Duodenal mucosa (tissue), 2 donors: ENCODE data around the gene TNFAIP8.
A peak's percentile ranks its signal among the peaks of the same experiment; 100 is the strongest.

Experiments
- H3K27ac ChIP-seq: one replicate; pipeline ENCODE4 v1.7.0; 2013; ENCODE audit warnings: low read depth, low read length
- H3K27me3 ChIP-seq, 2 donors: one replicate each; pipeline ENCODE4 v1.7.0; 2013; ENCODE audit warnings: low read length in 2 of 2, control low read depth in 1 of 2; ENCODE audit not compliant: insufficient read depth in 2 of 2, control insufficient read depth in 1 of 2
- H3K36me3 ChIP-seq, 2 donors: one replicate each; pipeline ENCODE4 v1.7.0; 2013; ENCODE audit warnings: low read length in 2 of 2, control low read depth in 1 of 2; ENCODE audit not compliant: insufficient read depth in 2 of 2, control insufficient read depth in 1 of 2
- H3K4me1 ChIP-seq, 2 donors: one replicate each; pipeline ENCODE4 v1.7.0; 2013; ENCODE audit warnings: low read length in 2 of 2, control low read depth in 1 of 2; ENCODE audit not compliant: insufficient read depth in 2 of 2, control insufficient read depth in 1 of 2
- H3K4me3 ChIP-seq, 2 donors: one replicate each; pipeline ENCODE4 v1.7.0; 2013; ENCODE audit warnings: low read length in 2 of 2, low read depth in 1 of 2
- H3K9ac ChIP-seq, 2 donors: one replicate each; pipeline ENCODE4 v1.7.0; 2013; ENCODE audit warnings: low read length in 2 of 2, low read depth in 1 of 2
- H3K9me3 ChIP-seq, 2 donors: one replicate each; pipeline ENCODE4 v1.7.0; 2013; ENCODE audit warnings: low read length in 2 of 2, control low read depth in 1 of 2; ENCODE audit not compliant: control insufficient read depth in 1 of 2

The TNFAIP8 gene

DNA sequence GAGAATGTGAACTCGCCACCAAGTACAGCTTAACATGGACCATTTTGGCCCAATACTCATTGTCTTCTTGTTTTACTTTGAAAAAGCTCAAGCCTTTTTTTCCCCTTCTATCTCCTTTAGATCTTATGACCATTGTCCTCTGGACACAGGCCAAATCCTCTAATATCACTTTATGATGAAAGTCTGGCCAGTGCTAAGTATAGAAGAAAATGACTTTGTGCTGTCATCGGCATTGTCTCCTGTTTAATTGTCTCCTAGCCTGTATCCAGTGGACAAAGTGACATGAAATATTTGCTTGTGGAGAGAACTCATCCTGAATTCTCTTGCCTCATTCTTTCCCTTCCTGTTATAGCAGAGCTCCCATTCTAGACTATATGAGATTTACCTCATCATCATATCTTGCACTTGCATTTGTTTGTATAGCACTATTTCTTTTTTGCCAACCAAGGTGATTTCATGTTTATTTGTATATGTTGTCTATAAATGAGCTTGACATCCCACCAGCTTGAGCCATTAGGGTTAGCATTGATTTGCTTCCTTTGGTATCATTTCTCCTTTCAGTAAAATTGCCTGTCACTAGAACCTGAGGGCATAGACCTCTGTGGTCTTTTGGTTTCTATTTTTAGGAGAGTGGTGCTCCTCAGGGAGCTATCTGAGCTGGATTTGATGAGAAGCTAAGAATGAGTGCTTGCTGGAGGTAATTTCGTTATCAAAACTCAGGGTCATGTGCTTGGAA is 18.8 kb upstream of the TNFAIP8 start:
- no peak overlapping the region for H3K9ac ChIP-seq

GRCh38 chr5:119338326-119338946 is 17.4 kb upstream of the TNFAIP8 start:
- Histone ChIP-seq H3K27me3 (no peaks in the 10 kb centered on the region), H3K9me3 (no peaks in the 10 kb centered on the region), H3K27ac (no peak overlapping the region), H3K4me3 (no peak overlapping the region), H3K36me3 (no peaks in the 10 kb centered on the region), H3K9ac (no peak overlapping the region), H3K4me1 (peaks cover 40 to 52% of the 10 kb centered on the region in 2 donors)

More for the DNA sequence above, 18.8 kb upstream of the TNFAIP8 start:
- Histone ChIP-seq H3K4me1 (peaks cover 35 to 39% of the 10 kb centered on the region in 2 donors), H3K36me3 (no peaks in the 10 kb centered on the region), H3K9me3 (no peaks in the 10 kb centered on the region), H3K27me3 (no peaks in the 10 kb centered on the region), H3K4me3 (no peak overlapping the region), H3K27ac (no peak overlapping the region)

DNA sequence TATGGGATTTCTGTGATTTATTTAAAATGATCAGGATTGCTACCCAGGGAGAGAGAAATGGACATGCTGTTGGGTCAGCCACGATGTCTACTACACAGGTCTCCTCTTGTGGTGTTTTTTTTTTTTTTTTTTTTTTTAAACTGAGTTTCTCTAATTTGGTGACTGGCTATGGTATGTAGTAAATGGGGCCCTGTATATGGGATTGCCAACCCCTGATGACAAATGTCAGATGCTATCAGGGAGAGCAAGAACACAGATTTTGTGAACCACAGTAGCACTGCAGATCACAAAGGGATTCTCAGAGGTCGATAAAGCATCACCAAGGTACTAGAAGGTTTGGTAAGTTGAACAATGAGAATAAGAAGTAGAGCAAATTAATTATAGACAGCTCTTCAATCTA is 16.5 kb upstream of the TNFAIP8 start:
- Histone ChIP-seq H3K4me1 (peaks cover 49 to 60% of the 10 kb centered on the region in 2 donors), H3K27ac (no peak overlapping the region), H3K9ac (no peak overlapping the region), H3K4me3 (no peak overlapping the region), H3K27me3 (no peaks in the 10 kb centered on the region), H3K36me3 (no peaks in the 10 kb centered on the region), H3K9me3 (no peaks in the 10 kb centered on the region)

- no peaks in the 10 kb centered on the region for H3K27me3 ChIP-seq
- H3K4me1 ChIP-seq = peaks cover 50 to 61% of the 10 kb centered on the region in 2 donors
- H3K9ac ChIP-seq = no peak overlapping the region
- no peaks in the 10 kb centered on the region for H3K9me3 ChIP-seq
- peak overlapping the region in 1 of 2 donors; percentile 23 for H3K4me3 ChIP-seq
- no peak overlapping the region for H3K27ac ChIP-seq
- no peaks in the 10 kb centered on the region for H3K36me3 ChIP-seq
Observed at GRCh38 chr5:119339965-119340364, 15.9 kb upstream of the TNFAIP8 start.

DNA sequence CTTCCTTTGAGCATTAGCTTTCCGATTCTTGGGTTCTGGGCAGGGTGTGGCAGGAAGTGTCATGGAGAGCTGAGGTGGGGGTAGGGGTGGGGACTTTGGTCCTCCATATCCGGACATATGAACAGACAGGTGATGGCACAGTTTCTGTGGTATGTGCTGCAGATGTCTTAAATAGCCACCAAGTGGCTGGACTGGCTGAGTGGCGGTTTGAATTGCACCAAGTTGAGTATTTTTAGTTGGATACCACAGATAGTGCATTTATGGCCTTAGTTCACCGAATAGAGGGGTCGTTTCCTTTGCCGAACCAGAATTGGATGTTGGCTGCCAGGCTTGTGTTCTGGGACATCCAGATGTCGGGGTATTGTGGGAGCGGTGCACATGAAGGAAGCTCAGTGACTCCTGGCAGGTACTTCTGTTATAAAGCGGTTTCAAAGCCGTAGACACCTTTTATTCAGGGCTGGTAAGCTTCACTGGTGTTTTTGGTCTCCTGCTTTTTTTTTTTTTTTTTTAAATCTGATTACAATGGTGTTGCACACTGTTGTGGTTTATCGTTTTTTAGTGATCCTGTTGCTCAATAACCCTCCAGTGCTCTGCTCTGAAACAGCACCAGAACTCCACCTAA is 15.1 kb upstream of the TNFAIP8 start:
- H3K4me3 ChIP-seq = peak overlapping the region; percentile 6 to 30

DNA sequence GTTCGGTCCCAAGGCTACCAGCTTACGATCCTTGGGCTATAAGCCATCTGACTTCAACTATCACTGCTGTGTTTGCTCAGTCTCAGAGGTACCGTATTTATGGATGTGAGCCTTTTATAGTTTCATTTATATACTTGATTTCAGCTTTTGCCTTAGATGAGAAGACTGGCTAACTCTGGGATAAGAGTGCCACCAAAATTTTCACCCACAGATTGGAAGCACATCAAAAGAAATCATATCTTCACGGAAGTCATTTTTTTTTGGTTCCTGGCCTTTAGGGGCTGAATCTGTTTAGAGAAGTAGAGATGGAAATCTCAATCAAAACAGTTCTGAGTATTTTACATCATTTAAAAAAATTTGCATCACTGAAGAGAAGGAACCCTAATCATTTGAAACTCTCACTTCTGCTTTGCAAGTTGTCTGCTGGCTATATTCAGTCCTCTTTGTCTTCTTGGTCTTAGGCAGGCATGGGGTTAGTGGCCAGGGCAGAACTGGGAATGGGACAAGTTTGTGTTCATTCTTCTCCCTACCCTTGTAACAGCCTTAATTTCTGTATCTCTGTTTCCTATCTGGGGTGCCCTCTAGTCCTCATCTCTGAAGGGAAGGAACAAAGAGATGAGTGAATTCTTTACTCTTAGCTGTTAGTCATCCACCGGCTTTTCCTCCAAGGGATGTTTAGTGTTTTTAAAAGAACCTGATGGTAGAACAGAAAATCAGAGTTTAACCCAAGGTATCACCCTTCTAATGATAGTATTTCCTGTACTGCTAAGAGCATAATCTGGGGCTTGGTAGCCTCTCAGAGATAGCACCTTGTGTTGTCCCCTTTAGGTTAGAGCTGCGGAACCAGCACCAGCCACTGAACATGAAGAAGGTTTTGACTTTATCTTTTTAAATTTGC is 14.1 kb upstream of the TNFAIP8 start:
- H3K27ac ChIP-seq = no peak overlapping the region
- no peaks in the 10 kb centered on the region for H3K27me3 ChIP-seq
- no peaks in the 10 kb centered on the region for H3K9me3 ChIP-seq
- H3K4me3 ChIP-seq = peak overlapping the region in 1 of 2 donors; percentile 20
- H3K4me1 ChIP-seq = peaks cover 52 to 59% of the 10 kb centered on the region in 2 donors
- H3K36me3 ChIP-seq = no peaks in the 10 kb centered on the region
- H3K9ac ChIP-seq = no peak overlapping the region

More for the DNA sequence above, 15.1 kb upstream of the TNFAIP8 start:
- H3K27me3 ChIP-seq = no peaks in the 10 kb centered on the region
- H3K4me1 ChIP-seq = peaks cover 50 to 61% of the 10 kb centered on the region in 2 donors
- H3K9me3 ChIP-seq = no peaks in the 10 kb centered on the region
- no peak overlapping the region for H3K27ac ChIP-seq
- H3K36me3 ChIP-seq = no peaks in the 10 kb centered on the region
- H3K9ac ChIP-seq = no peak overlapping the region

DNA sequence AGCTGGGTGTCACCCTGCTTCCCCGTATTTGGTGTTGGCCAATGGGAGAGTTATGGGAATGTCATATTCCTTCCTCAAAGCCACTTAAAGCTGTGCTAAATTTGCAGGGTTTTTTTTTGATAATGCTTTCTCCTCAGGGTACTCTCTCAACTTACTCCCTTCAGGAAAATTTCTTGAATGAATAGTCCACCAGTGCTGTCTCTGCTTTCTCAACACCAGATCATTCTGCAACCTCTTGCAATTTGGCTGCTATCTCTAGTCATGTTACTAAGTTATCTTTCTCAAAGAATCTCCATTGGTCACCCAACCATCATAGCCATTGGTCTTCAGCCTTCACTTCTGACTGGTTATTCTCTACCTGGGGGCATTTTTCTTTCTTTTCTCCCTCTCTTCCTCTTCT is 13.4 kb upstream of the TNFAIP8 start:
- Histone ChIP-seq H3K4me3 (no peak overlapping the region), H3K9ac (no peak overlapping the region), H3K27ac (no peak overlapping the region)

DNA sequence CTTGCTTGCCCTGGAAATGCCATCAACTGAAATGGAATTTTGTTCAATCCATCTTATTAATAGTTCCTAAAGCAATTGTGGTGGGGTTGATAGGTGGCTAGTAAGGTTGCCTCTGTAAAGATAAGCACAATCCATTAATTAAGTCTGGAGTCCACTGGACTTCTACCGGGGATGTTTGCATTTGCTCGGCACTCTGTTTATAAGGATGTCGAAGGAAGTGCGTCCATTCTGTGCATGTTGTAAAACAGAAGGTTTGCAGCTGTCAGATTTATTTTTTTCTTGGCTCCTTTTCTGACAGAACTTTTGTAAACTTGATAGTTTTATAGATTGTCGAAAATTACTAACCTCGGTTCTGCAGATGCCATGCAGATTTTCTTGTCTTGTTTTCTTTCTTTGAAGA is 12.8 kb upstream of the TNFAIP8 start:
- no peaks in the 10 kb centered on the region for H3K9me3 ChIP-seq
- H3K27me3 ChIP-seq = no peaks in the 10 kb centered on the region
- no peak overlapping the region for H3K4me3 ChIP-seq
- H3K9ac ChIP-seq = no peak overlapping the region
- peaks cover 42 to 46% of the 10 kb centered on the region in 2 donors for H3K4me1 ChIP-seq
- H3K27ac ChIP-seq = no peak overlapping the region
- no peaks in the 10 kb centered on the region for H3K36me3 ChIP-seq

More for the DNA sequence above, 13.4 kb upstream of the TNFAIP8 start:
- Histone ChIP-seq H3K36me3 (no peaks in the 10 kb centered on the region), H3K4me1 (peaks cover 49 to 52% of the 10 kb centered on the region in 2 donors), H3K27me3 (no peaks in the 10 kb centered on the region), H3K9me3 (no peaks in the 10 kb centered on the region)

DNA sequence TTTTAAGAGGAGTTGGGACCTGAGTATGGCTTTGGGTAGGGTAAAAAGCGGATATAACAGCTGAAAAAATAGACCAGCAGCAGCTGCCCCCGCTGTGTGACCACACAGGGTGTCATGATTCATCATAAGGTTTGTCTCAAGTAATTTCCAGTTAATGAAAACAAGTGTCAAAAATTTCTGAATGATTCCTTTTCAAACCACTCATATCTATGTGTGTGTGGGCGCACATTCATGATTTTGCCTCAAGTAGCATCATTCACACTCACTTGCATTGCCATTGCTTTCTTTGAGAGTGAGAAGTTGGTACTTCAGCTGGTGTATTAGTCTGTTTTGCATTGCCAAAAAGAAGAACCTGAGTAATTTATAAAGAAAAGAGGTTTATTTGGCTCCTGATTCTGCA is 12.1 kb upstream of the TNFAIP8 start:
- no peaks in the 10 kb centered on the region for H3K9me3 ChIP-seq
- H3K4me1 ChIP-seq = peaks cover 39% of the 10 kb centered on the region in 2 donors
- no peak overlapping the region for H3K9ac ChIP-seq
- H3K36me3 ChIP-seq = no peaks in the 10 kb centered on the region
- H3K27me3 ChIP-seq = no peaks in the 10 kb centered on the region
- no peak overlapping the region for H3K27ac ChIP-seq
- H3K4me3 ChIP-seq = no peak overlapping the region
